OCI-LY3 (cell line): ENCODE results near the gene SLC26A11.

Source experiments
- H2AFZ ChIP-seq: fragments of 200-600, 300-600 bp; shearing (Covaris generic); 2 replicates; pipeline ENCODE4 v1.6.0; 2014; ENCODE audit warnings: antibody characterized with exemption, low read depth, low read length
- H3K27ac ChIP-seq: fragments of 200-600, 300-600 bp; sonication (generic); 2 replicates; pipeline ENCODE4 v1.5.1; 2014; ENCODE audit warnings: mild to moderate bottlenecking, low read length, moderate library complexity, mixed read lengths
- H3K27me3 ChIP-seq: fragments of 200-600, 300-600 bp; sonication (generic); 2 replicates; pipeline ENCODE4 v1.6.1; 2014; ENCODE audit warnings: low read depth, low read length, mixed read lengths
- H3K36me3 ChIP-seq: fragments of 200-600, 300-600 bp; sonication (generic); replicated peaks from 2 replicates; pipeline ENCODE3; 2014; ENCODE audit warnings: low read depth, low read length, mixed read lengths
- H3K4me1 ChIP-seq: fragments of 300-600, 200-600 bp; sonication (generic); 2 replicates; pipeline ENCODE4 v1.6.1; 2014; ENCODE audit warnings: low read length, mixed read lengths
- H3K4me2 ChIP-seq: fragments of 200-600, 300-600 bp; sonication (generic); 2 replicates; pipeline ENCODE4 v1.6.1; 2014; ENCODE audit warnings: low read length, mixed read lengths
- H3K4me3 ChIP-seq: fragments of 300-600, 200-600 bp; sonication (generic); 2 replicates; pipeline ENCODE4 v1.5.1; 2014; ENCODE audit warnings: antibody characterized with exemption, mild to moderate bottlenecking, low read length, moderate library complexity
- H3K79me2 ChIP-seq: fragments of 300-600, 200-600 bp; shearing (Covaris generic); 2 replicates; pipeline ENCODE4 v1.6.1; 2014; ENCODE audit warnings: mild to moderate bottlenecking, low read length, mixed read lengths
- H3K9ac ChIP-seq: fragments of 300-600, 200-600 bp; shearing (Covaris generic); 2 replicates; pipeline ENCODE4 v1.6.0; 2014; ENCODE audit warnings: mild to moderate bottlenecking, low read length, moderate library complexity
- H3K9me3 ChIP-seq: fragments of 200-600, 300-600 bp; shearing (Covaris generic); 2 replicates; pipeline ENCODE4 v1.6.1; 2014; ENCODE audit warnings: low read length, mixed read lengths; ENCODE audit not compliant: insufficient read depth
- H4K20me1 ChIP-seq: fragments of 200-600, 300-600 bp; sonication (generic); 2 replicates; pipeline ENCODE4 v1.6.1; 2016; ENCODE audit warnings: low read length, mixed read lengths; ENCODE audit not compliant: insufficient read depth
- CTCF ChIP-seq: fragments of 200-600, 300-600 bp; sonication (generic); IDR thresholded peaks from 2 replicates; pipeline ENCODE4 v1.5.1; 2014; ENCODE audit warnings: antibody characterized with exemption, low read length, low read depth
- EZH2phosphoT487 ChIP-seq: fragments of 200-600 bp; shearing (Covaris generic); IDR thresholded peaks from 2 replicates; pipeline ENCODE4 v1.6.1; 2018; ENCODE audit warnings: antibody characterized with exemption, mixed run types, low read depth

Gene SLC26A11

DNA sequence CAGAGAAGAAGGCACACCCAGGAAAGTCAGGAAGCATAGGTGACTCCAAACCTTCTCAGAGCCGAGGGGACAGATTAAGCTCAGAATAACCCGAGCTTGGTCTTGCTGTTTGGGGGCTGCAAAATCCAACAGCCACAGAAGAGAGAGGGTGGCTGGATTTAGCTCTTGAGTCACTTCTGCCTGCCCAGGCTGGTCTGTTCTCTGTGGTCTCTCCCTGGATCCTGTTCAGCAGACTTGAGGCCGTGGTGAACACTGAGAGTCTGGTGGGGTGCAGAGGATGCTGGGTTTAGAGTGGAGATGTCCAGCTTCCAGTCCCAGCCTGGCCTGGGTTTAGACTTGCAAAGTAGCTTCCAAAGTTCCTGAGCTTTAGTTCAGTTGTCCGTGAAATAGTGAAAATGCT, 8.8 kb downstream of the SLC26A11 start:
- H3K79me2 ChIP-seq, result no peaks in the 10 kb centered on the region
- H3K4me1 ChIP-seq, result no peaks in the 10 kb centered on the region
- peaks cover 13% of the 10 kb centered on the region; the same call in 1 of the 2 replicates for H3K9me3 ChIP-seq
- no peak overlapping the region for H2AFZ ChIP-seq
- no peak overlapping the region for H3K4me2 ChIP-seq
- peaks cover 16% of the 10 kb centered on the region for H3K36me3 ChIP-seq
- no peaks in the 10 kb centered on the region for H4K20me1 ChIP-seq
- no peak for TF ChIP-seq EZH2phosphoT487
- TF ChIP-seq CTCF, result no peak
- H3K9ac ChIP-seq, result no peak overlapping the region
- H3K27ac ChIP-seq, result no peak overlapping the region
- H3K4me3 ChIP-seq, result no peak overlapping the region
- H3K27me3 ChIP-seq, result no peaks in the 10 kb centered on the region

DNA sequence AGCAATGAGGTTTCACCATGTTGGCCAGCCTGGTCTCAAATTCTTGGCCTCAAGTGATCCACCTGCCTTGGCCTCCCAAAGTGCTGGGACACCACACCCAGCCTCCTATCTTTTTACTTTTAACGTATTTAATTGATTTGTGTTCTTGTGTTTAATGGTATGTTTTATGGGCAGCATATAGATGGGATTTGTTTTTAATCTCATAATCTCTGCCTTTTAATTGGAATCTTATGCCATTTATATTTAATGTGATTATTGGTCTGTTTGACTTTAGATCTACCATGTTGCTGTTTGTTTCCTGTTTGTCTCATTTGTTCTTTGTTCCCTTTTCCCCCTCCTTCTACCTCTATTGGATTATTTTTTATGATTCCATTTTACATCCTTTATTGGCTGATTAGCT, 12.2 kb downstream of the SLC26A11 start:
- Histone ChIP-seq H3K27ac (no peak overlapping the region), H3K4me1 (no peaks in the 10 kb centered on the region), H3K27me3 (no peaks in the 10 kb centered on the region), H2AFZ (no peak overlapping the region), H3K9me3 (peaks cover 13% of the 10 kb centered on the region; the same call in 1 of the 2 replicates), H3K36me3 (peaks cover 16% of the 10 kb centered on the region), H4K20me1 (no peaks in the 10 kb centered on the region), H3K4me2 (no peak overlapping the region), H3K9ac (no peak overlapping the region), H3K4me3 (no peak overlapping the region), H3K79me2 (no peaks in the 10 kb centered on the region)
- no peak for TF ChIP-seq EZH2phosphoT487

DNA sequence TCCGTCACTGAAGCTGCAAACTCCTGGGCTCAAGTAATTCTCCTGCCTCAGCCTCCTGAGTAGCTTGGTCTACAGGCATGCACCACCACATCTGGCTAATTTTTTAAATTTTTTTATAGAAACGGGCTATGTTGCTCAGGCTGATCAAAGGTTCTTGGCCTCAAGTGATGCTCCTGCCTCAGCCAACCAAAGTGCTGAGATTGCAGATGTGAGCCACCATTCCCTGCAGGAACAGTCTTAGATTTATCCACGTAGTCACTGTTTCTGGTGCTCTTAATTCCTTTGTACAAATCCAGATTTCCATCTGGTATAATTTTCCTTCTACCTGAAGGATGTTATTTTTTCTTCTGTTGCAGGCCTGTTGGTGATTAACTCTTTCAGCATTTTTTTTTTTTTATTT, 13.0 kb downstream of the SLC26A11 start:
- TF ChIP-seq EZH2phosphoT487, result no peak
- TF ChIP-seq CTCF, result no peak
- H3K36me3 ChIP-seq, result peaks cover 16% of the 10 kb centered on the region
- H3K27me3 ChIP-seq, result no peaks in the 10 kb centered on the region
- no peak overlapping the region for H3K9ac ChIP-seq
- H3K27ac ChIP-seq, result no peak overlapping the region
- no peak overlapping the region for H3K4me2 ChIP-seq
- no peaks in the 10 kb centered on the region for H3K4me1 ChIP-seq
- no peaks in the 10 kb centered on the region for H4K20me1 ChIP-seq
- peaks cover 13% of the 10 kb centered on the region; the same call in 1 of the 2 replicates for H3K9me3 ChIP-seq
- no peaks in the 10 kb centered on the region for H3K79me2 ChIP-seq
- no peak overlapping the region for H3K4me3 ChIP-seq
- no peak overlapping the region for H2AFZ ChIP-seq

- Histone ChIP-seq H3K4me1 (no peaks in the 10 kb centered on the region), H3K79me2 (no peaks in the 10 kb centered on the region), H3K9ac (no peak overlapping the region), H3K27me3 (no peaks in the 10 kb centered on the region), H3K4me2 (no peak overlapping the region), H2AFZ (no peak overlapping the region), H3K4me3 (no peak overlapping the region), H3K9me3 (peaks cover 11% of the 10 kb centered on the region; the same call in 1 of the 2 replicates), H3K36me3 (peaks cover 10% of the 10 kb centered on the region), H4K20me1 (no peaks in the 10 kb centered on the region), H3K27ac (no peak overlapping the region)
- TF ChIP-seq EZH2phosphoT487 (no peak), CTCF (no peak)
These were observed 16.7 kb downstream of the SLC26A11 start for GRCh38 chr17:80236911-80237310.
